Measurements from ENCODE around the gene FAM209B.

- TF ChIP-seq CTCF (conservative IDR thresholded peaks at IDR 0.05; ENCODE audit: low read length) (no peak), EZH2phosphoT487 (IDR thresholded peaks at IDR 0.05; ENCODE audit: borderline replicate concordance, low read depth, low read length) (no peak)
Observed at GRCh38 chr20:56519551-56519950, 13.5 kb upstream of the FAM209B start.
